GM20000 (cell line): ENCODE results near the gene TMED10.

ENCODE experiments used
- DNase-seq: peaks from one replicate; pipeline ENCODE4 v3.0.0; 2012; ENCODE audit warnings: low spot score
- CTCF ChIP-seq: IDR thresholded peaks from 2 replicates; pipeline ENCODE4 v1.5.1; 2012; ENCODE audit warnings: mild to moderate bottlenecking, control low read depth; ENCODE audit errors: extremely low read depth, missing control alignments

TMED10 gene

GRCh38 chr14:75202657-75203056 is 26.2 kb upstream of the TMED10 start:
- no peak for TF ChIP-seq CTCF
- DNase-seq = no peak

- no peak for DNase-seq
- no peak for TF ChIP-seq CTCF
Measured at GRCh38 chr14:75201087-75201486, 24.7 kb upstream of the TMED10 start.

GRCh38 chr14:75200451-75200850 is 24.0 kb upstream of the TMED10 start:
- TF ChIP-seq CTCF = no peak
- no peak for DNase-seq

- TF ChIP-seq CTCF = no peak
- DNase-seq = no peak
Measured at GRCh38 chr14:75198291-75198933, 22.0 kb upstream of the TMED10 start.

GRCh38 chr14:75197338-75197737 is 20.9 kb upstream of the TMED10 start:
- no peak for DNase-seq
- no peak for TF ChIP-seq CTCF

- no peak for DNase-seq
- TF ChIP-seq CTCF = no peak
Measured at GRCh38 chr14:75196468-75196867, 20.1 kb upstream of the TMED10 start.

GRCh38 chr14:75196064-75196463 is 19.7 kb upstream of the TMED10 start:
- no peak for TF ChIP-seq CTCF
- no peak for DNase-seq
